ENCODE results near the gene ZSCAN5A. TPM values are rescaled to one million over a fixed set of nuclear protein-coding genes. Genes with fewer than 3 reads are reported as not detected.
A peak's percentile ranks its signal among the peaks of the same experiment; 100 is the strongest.

Gene ZSCAN5A
- total and polyA plus RNA-seq, 9 of the 15 experiments (the other 6 are each of a cell fraction or from before 2014, with no cell fraction given), result 5.8 to 15.3 (median 11.8) TPM

- TF ChIP-seq ZNF395 (CRISPR knock-in tag; IDR thresholded peaks at IDR 0.05) (0 out of 2 replicates have a peak, but pooled peaks have one; percentile 41), CBX8 (IDR thresholded peaks at IDR 0.05; ENCODE audit: borderline replicate concordance, extremely low read depth, low read depth, low read length, poor library complexity, severe bottlenecking) (no peak), CBFA2T3 (IDR thresholded peaks at IDR 0.05) (peak; percentile 40; the same call in 1 of the 2 replicates), CREB1 (IDR thresholded peaks at IDR 0.05) (no peak), CREB1 (CRISPR knock-in tag; IDR thresholded peaks at IDR 0.05) (no peak), NR1H2 (CRISPR knock-in tag; IDR thresholded peaks at IDR 0.05) (no peak), KLF16 (IDR thresholded peaks at IDR 0.05) (peak; percentile 14; the same call in 1 of the 2 replicates), XRCC5 (IDR thresholded peaks at IDR 0.05; ENCODE audit: low read depth, low read length) (no peak), CTBP1 (IDR thresholded peaks at IDR 0.05; ENCODE audit: borderline replicate concordance) (no peak), EP400 (IDR thresholded peaks at IDR 0.05) (no peak), ZBTB12 (CRISPR knock-in tag; IDR thresholded peaks at IDR 0.05) (no peak), ILF3 (IDR thresholded peaks at IDR 0.05; ENCODE audit: borderline replicate concordance) (no peak), ZNF311 (CRISPR knock-in tag; IDR thresholded peaks at IDR 0.05) (no peak), FOSL1 (tag; conservative IDR thresholded peaks at IDR 0.05) (peak; percentile 86), HINFP (tag; conservative IDR thresholded peaks at IDR 0.05; ENCODE audit: low read depth) (no peak), KDM5B (IDR thresholded peaks at IDR 0.05; ENCODE audit: insufficient replicate concordance, low read depth, low read length) (no peak), MITF (IDR thresholded peaks at IDR 0.05) (no peak), ATF3 (IDR thresholded peaks at IDR 0.05) (peak; percentile 21; the same call in 1 of the 2 replicates), ATF3 (CRISPR knock-in tag; conservative IDR thresholded peaks at IDR 0.05) (no peak), NFATC3 (IDR thresholded peaks at IDR 0.05) (no peak), MEF2D (tag; conservative IDR thresholded peaks at IDR 0.05; ENCODE audit: low read depth) (no peak)
Measured at GRCh38 chr19:56270676-56271075, 44.0 kb downstream of the ZSCAN5A start (continued).

Measured in K562 (cell line).